ENCODE data around the gene THAP7. TPM values are rescaled to one million over a fixed set of nuclear protein-coding genes. Genes with fewer than 3 reads are reported as not detected.
"Not testable (repeated sequence)": the region's sequence is repeated elsewhere in the genome, so short reads cannot be mapped to it uniquely, and the experiment has no call there.

THAP7 gene
- total RNA-seq, 2 donors from 2014 or later, result 18.1 to 20.0 TPM

- no peak for DNase-seq
- ATAC-seq, result no peak
- intact Hi-C loops (cut with DNase I, micrococcal nuclease), result no loop called here
Observed at GRCh38 chr22:21015466-21016006, 13.6 kb upstream of the THAP7 start.

- peak; percentile 61 to 76 for DNase-seq
- peak; percentile 83 for ATAC-seq
- intact Hi-C loops (cut with DNase I, micrococcal nuclease), result no loop called here
Observed at GRCh38 chr22:21014726-21015465, 13.0 kb upstream of the THAP7 start, which contains the start of gene P2RX6. TSS of gene P2RX6 (plus strand) at chr22:21015165. CDS start at chr22:21015175, 10 bp downstream.

GRCh38 chr22:21014202-21014725 lies 12.3 kb upstream of the THAP7 start:
- ATAC-seq, result peak; percentile 78
- intact Hi-C loops (cut with DNase I, micrococcal nuclease), result no loop called here

GRCh38 chr22:21013657-21014201 lies 11.8 kb upstream of the THAP7 start:
- ATAC-seq (no peak), DNase-seq (no peak)
- intact Hi-C loops (cut with DNase I, micrococcal nuclease), result no loop called here

More at GRCh38 chr22:21014202-21014725, 12.3 kb upstream of the THAP7 start:
- DNase-seq, result peak; percentile 85 to 87

GRCh38 chr22:21012446-21013407 lies 10.8 kb upstream of the THAP7 start:
- ATAC-seq, result no peak
- intact Hi-C loops (cut with DNase I, micrococcal nuclease), result no loop called here
- DNase-seq, result no peak

- intact Hi-C loops (cut with DNase I, micrococcal nuclease), result no loop called here
- no peak for ATAC-seq
- DNase-seq, result no peak
Observed at GRCh38 chr22:21010426-21011113, 8.7 kb upstream of the THAP7 start.

- DNase-seq, result peak in 1 of 2 donors; percentile 37
- intact Hi-C loops (cut with DNase I, micrococcal nuclease), result no loop called here
- peak; percentile 61 for ATAC-seq
Observed at GRCh38 chr22:21009638-21010425, 7.9 kb upstream of the THAP7 start.

GRCh38 chr22:21009208-21009607 lies 7.3 kb upstream of the THAP7 start:
- intact Hi-C loops (cut with DNase I, micrococcal nuclease); DNase-seq; ATAC-seq: not testable (repeated sequence)

GRCh38 chr22:21003782-21004181 lies 1.9 kb upstream of the THAP7 start:
- ATAC-seq, result no peak
- intact Hi-C loops (cut with DNase I, micrococcal nuclease), result no loop called here
- DNase-seq, result peak; percentile 42 to 69

GRCh38 chr22:21000987-21001600 lies 824 bp downstream of the THAP7 start:
- intact Hi-C loops (cut with DNase I, micrococcal nuclease), result no loop called here
- ATAC-seq (no peak), DNase-seq (no peak)

- DNase-seq, result no peak
- intact Hi-C loops (cut with DNase I, micrococcal nuclease), result no loop called here
- no peak for ATAC-seq
Observed at GRCh38 chr22:21000207-21000986, 1.5 kb downstream of the THAP7 start.

- no peak for DNase-seq
- intact Hi-C loops (cut with DNase I, micrococcal nuclease), result no loop called here
- no peak for ATAC-seq
Observed at GRCh38 chr22:20999350-21000206, 2.3 kb downstream of the THAP7 start.

- DNase-seq (no peak), ATAC-seq (no peak)
- intact Hi-C loops (cut with DNase I, micrococcal nuclease), result no loop called here
Observed at GRCh38 chr22:20998411-20999336, 3.2 kb downstream of the THAP7 start.

- ATAC-seq (no peak), DNase-seq (no peak)
- intact Hi-C loops (cut with DNase I, micrococcal nuclease), result no loop called here
Observed at GRCh38 chr22:20997536-20998257, 4.2 kb downstream of the THAP7 start.

Data from left colon (tissue), 2 donors.